HEK293 (cell line): Measurements from ENCODE around the gene NFIB.

Experiments
- CTCF ChIA-PET: fragments of 350-600 bp; formaldehyde crosslinking; extraction: SDS; loops from one replicate; lab custom pipeline; 2021; ENCODE audit warnings: antibody characterized with exemption; lab: Yijun Ruan, JAX
- POLR2A ChIA-PET: fragments of 300-600 bp; formaldehyde crosslinking; extraction: SDS; loops from one replicate; lab custom pipeline; 2020; ENCODE audit warnings: antibody characterized with exemption, inconsistent platforms; lab: Yijun Ruan, JAX
- H3K27ac ChIP-seq: fragments of 200-500 bp; sonication (Bioruptor generic); 2 replicates; pipeline ENCODE4 v1.5.1; 2014; ENCODE audit warnings: low read depth, low read length, control low read depth, inconsistent platforms; ENCODE audit errors: extremely low read depth
- H3K36me3 ChIP-seq, 2 experiments: fragments of 200-500 bp in 1 of 2; sonication (Bioruptor generic) in 1 of 2; 1 replicate in 1 of 2; 2 replicates in 1 of 2; pipeline ENCODE4 v1.5.1; 2014 to 2017; ENCODE audit warnings: inconsistent platforms in 2 of 2, low read length in 2 of 2; ENCODE audit not compliant: control insufficient read depth in 2 of 2, insufficient read depth in 1 of 2
- H3K4me1 ChIP-seq: fragments of 200-500 bp; sonication (Bioruptor generic); 2 replicates; pipeline ENCODE4 v1.5.1; 2014; ENCODE audit warnings: mild to moderate bottlenecking, low read length, inconsistent platforms; ENCODE audit not compliant: control insufficient read depth, insufficient read depth
- H3K4me3 ChIP-seq: 2 replicates; pipeline ENCODE4 v1.5.1; 2011; ENCODE audit warnings: low read depth, mild to moderate bottlenecking, control low read depth, low read length, moderate library complexity
- H3K9me3 ChIP-seq: fragments of 200-500 bp; sonication (Bioruptor generic); 2 replicates; pipeline ENCODE4 v1.5.1; 2014; ENCODE audit warnings: low read depth, low read length, inconsistent platforms; ENCODE audit not compliant: control insufficient read depth, insufficient read depth
- HOXC10 ChIP-seq: sonication (generic); formaldehyde crosslinking; IDR thresholded peaks from 2 replicates; pipeline ENCODE4 v1.8.1; 2023; ENCODE audit warnings: mild to moderate bottlenecking, missing genetic modification reagents
- ZBTB17 ChIP-seq: fragments of 450-650 bp; formaldehyde crosslinking; IDR thresholded peaks from 2 replicates; pipeline ENCODE4 v1.5.1; 2016; ENCODE audit warnings: missing biosample characterization, missing genetic modification characterization
- ZFP3 ChIP-seq: fragments of 450-650 bp; formaldehyde crosslinking; IDR thresholded peaks from 2 replicates; pipeline ENCODE4 v1.5.1; 2016; ENCODE audit warnings: low read depth, missing biosample characterization, missing genetic modification characterization
- ZNF121 ChIP-seq: fragments of 450-650 bp; formaldehyde crosslinking; IDR thresholded peaks from 2 replicates; pipeline ENCODE4 v1.5.1; 2016; ENCODE audit warnings: missing biosample characterization, missing genetic modification characterization
- ZNF132 ChIP-seq: fragments of 450-650 bp; formaldehyde crosslinking; IDR thresholded peaks from 2 replicates; pipeline ENCODE4 v1.5.1; 2017; ENCODE audit warnings: missing biosample characterization, missing genetic modification characterization, borderline replicate concordance
- ZNF138 ChIP-seq: fragments of 450-650 bp; formaldehyde crosslinking; IDR thresholded peaks from 2 replicates; pipeline ENCODE4 v1.5.1; 2016; ENCODE audit warnings: missing biosample characterization, missing genetic modification characterization, borderline replicate concordance
- ZNF248 ChIP-seq: fragments of 450-650 bp; formaldehyde crosslinking; IDR thresholded peaks from 2 replicates; pipeline ENCODE4 v1.5.1; 2017; ENCODE audit warnings: missing biosample characterization, missing genetic modification characterization
- ZNF280D ChIP-seq: fragments of 450-650 bp; formaldehyde crosslinking; IDR thresholded peaks from 2 replicates; pipeline ENCODE4 v1.5.1; 2016; ENCODE audit warnings: missing biosample characterization, missing genetic modification characterization
- ZNF302 ChIP-seq: fragments of 450-650 bp; formaldehyde crosslinking; IDR thresholded peaks from 2 replicates; pipeline ENCODE4 v1.5.1; 2016; ENCODE audit warnings: missing biosample characterization, missing genetic modification characterization, low read depth
- ZNF335 ChIP-seq: fragments of 450-650 bp; formaldehyde crosslinking; conservative IDR thresholded peaks from 2 replicates; pipeline ENCODE4 v1.5.1; 2016; ENCODE audit warnings: missing biosample characterization, missing genetic modification characterization
- ZNF394 ChIP-seq: fragments of 450-650 bp; formaldehyde crosslinking; IDR thresholded peaks from 2 replicates; pipeline ENCODE4 v1.5.1; 2016; ENCODE audit warnings: missing biosample characterization, missing genetic modification characterization, mild to moderate bottlenecking, moderate library complexity, borderline replicate concordance
- ZNF449 ChIP-seq: fragments of 450-650 bp; formaldehyde crosslinking; IDR thresholded peaks from 2 replicates; pipeline ENCODE4 v1.5.1; 2017; ENCODE audit warnings: missing biosample characterization, mild to moderate bottlenecking, missing genetic modification characterization, moderate library complexity
- ZNF624 ChIP-seq: fragments of 450-650 bp; formaldehyde crosslinking; IDR thresholded peaks from 2 replicates; pipeline ENCODE4 v1.5.1; 2017; ENCODE audit warnings: missing biosample characterization, missing genetic modification characterization
- ZSCAN5A ChIP-seq: fragments of 450-650 bp; formaldehyde crosslinking; IDR thresholded peaks from 2 replicates; pipeline ENCODE4 v1.5.1; 2016; ENCODE audit warnings: missing biosample characterization, missing genetic modification characterization
- TF ChIP-seq, protein P1 (sequence below): fragments of 450-650 bp; formaldehyde crosslinking; conservative IDR thresholded peaks from 2 replicates; pipeline ENCODE4 v1.5.1; 2016; ENCODE audit warnings: low read depth, missing biosample characterization, missing genetic modification characterization
- TF ChIP-seq, protein P2 (sequence below): fragments of 450-650 bp; formaldehyde crosslinking; IDR thresholded peaks from 2 replicates; pipeline ENCODE4 v1.5.1; 2016; ENCODE audit warnings: missing biosample characterization, missing genetic modification characterization
- TF ChIP-seq, protein P3 (sequence below): fragments of 450-650 bp; formaldehyde crosslinking; IDR thresholded peaks from 2 replicates; pipeline ENCODE4 v1.5.1; 2016; ENCODE audit warnings: missing biosample characterization, missing genetic modification characterization

Gene NFIB

GRCh38 chr9:14273696-14274121 lies 40.2 kb downstream of the NFIB start (continued):
- TF ChIP-seq, protein P1, sequence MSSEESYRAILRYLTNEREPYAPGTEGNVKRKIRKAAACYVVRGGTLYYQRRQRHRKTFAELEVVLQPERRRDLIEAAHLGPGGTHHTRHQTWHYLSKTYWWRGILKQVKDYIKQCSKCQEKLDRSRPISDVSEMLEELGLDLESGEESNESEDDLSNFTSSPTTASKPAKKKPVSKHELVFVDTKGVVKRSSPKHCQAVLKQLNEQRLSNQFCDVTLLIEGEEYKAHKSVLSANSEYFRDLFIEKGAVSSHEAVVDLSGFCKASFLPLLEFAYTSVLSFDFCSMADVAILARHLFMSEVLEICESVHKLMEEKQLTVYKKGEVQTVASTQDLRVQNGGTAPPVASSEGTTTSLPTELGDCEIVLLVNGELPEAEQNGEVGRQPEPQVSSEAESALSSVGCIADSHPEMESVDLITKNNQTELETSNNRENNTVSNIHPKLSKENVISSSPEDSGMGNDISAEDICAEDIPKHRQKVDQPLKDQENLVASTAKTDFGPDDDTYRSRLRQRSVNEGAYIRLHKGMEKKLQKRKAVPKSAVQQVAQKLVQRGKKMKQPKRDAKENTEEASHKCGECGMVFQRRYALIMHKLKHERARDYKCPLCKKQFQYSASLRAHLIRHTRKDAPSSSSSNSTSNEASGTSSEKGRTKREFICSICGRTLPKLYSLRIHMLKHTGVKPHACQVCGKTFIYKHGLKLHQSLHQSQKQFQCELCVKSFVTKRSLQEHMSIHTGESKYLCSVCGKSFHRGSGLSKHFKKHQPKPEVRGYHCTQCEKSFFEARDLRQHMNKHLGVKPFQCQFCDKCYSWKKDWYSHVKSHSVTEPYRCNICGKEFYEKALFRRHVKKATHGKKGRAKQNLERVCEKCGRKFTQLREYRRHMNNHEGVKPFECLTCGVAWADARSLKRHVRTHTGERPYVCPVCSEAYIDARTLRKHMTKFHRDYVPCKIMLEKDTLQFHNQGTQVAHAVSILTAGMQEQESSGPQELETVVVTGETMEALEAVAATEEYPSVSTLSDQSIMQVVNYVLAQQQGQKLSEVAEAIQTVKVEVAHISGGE: 0 out of 2 replicates have a peak, but pooled peaks have one; percentile 23
- TF ChIP-seq, protein P2, sequence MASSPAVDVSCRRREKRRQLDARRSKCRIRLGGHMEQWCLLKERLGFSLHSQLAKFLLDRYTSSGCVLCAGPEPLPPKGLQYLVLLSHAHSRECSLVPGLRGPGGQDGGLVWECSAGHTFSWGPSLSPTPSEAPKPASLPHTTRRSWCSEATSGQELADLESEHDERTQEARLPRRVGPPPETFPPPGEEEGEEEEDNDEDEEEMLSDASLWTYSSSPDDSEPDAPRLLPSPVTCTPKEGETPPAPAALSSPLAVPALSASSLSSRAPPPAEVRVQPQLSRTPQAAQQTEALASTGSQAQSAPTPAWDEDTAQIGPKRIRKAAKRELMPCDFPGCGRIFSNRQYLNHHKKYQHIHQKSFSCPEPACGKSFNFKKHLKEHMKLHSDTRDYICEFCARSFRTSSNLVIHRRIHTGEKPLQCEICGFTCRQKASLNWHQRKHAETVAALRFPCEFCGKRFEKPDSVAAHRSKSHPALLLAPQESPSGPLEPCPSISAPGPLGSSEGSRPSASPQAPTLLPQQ (tag by site-specific recombination): peak; percentile 23; the same call in 1 of the 2 replicates

DNA sequence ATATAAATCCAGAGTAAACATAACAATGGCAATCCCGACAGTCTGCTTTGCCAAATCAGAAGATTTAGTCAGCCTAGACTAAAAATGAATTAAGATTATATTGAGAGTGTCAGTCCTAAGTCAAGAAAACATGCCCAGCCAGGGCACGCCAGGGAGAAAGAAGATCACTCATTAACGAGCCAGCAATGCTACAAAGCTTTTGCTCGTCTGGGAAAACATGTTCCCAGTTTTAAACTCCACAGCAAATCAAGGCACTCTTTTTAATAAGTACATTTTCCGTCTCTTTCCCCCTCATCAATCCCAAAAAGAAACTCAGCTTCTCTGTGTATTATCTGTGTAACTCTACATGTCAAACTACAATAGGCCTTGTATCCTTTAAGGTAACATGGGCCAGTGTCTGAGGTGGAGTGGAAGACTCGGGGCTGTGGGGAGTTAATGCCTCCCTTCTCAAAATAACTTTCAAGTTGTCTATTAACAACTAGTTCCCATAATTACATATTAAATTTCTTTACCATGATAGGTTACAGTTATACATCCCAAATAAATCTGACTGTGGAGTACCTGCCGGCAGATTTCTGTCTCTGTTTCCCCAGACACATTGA lies 40.9 kb downstream of the NFIB start:
- TF ChIP-seq ZNF280D (tag by site-specific recombination) (no peak), ZFP3 (tag by site-specific recombination) (no peak)
- TF ChIP-seq, protein P3, sequence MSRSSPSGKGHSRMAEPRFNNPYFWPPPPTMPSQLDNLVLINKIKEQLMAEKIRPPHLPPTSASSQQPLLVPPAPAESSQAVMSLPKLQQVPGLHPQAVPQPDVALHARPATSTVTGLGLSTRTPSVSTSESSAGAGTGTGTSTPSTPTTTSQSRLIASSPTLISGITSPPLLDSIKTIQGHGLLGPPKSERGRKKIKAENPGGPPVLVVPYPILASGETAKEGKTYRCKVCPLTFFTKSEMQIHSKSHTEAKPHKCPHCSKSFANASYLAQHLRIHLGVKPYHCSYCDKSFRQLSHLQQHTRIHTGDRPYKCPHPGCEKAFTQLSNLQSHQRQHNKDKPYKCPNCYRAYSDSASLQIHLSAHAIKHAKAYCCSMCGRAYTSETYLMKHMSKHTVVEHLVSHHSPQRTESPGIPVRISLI (tag by site-specific recombination): 0 out of 2 replicates have a peak, but pooled peaks have one; percentile 0
- ChIA-PET POLR2A (interaction anchor here (0.9 kb wide), 1 partner anchor 44 kb away, joined by 3 read pairs; no protein-coding TSS in a partner anchor), CTCF (no interaction called here)
- H3K9me3 ChIP-seq: no peaks in the 10 kb centered on the region
- H3K4me1 ChIP-seq: peaks cover 49% of the 10 kb centered on the region
- no peak overlapping the region for H3K4me3 ChIP-seq
- H3K36me3 ChIP-seq: no peaks in the 10 kb centered on the region
- peak overlapping the region; percentile 25; the same call in 1 of the 2 replicates for H3K27ac ChIP-seq

DNA sequence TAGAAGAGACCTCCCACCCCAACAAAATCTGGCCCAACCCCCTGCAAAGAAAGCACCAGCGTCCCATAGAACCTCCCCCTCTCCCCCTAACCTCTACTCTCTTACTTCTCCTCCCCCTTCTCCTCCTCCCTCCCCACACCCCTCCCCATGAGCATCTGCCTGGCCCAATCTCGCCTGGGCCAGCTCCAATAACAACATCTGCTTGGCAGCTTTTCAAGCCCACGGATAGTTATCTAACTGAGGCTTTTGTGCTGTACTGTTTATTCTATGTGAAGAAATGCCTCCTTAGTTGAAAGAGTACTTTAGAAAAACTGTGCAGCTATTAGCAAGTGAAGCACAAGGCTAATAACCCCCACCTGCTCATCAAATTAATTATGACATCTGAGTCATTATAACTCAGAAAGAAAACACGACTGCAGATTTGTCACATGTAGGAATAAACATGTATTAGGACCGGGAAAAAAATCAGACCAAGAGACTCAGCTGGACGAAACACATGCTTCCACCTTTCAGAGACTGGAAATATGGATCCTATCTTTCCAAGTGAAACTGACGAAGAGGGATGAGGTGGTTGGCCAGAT lies 42.8 kb downstream of the NFIB start:
- Histone ChIP-seq H3K27ac (peak overlapping the region; percentile 48), H3K4me1 (peaks cover 44% of the 10 kb centered on the region), H3K36me3 (no peaks in the 10 kb centered on the region), H3K4me3 (no peak overlapping the region), H3K9me3 (no peaks in the 10 kb centered on the region)
- ChIA-PET CTCF (interaction anchor here (0.6 to 1.1 kb wide), 3 partner anchors 15 to 84 kb away, joined by 3 to 4 read pairs (median 4); no protein-coding TSS in a partner anchor), POLR2A (interaction anchor here (0.5 to 1.3 kb wide), 5 partner anchors 43 to 101 kb away, joined by 3 to 7 read pairs (median 4); partner anchors contain the start of gene NFIB)
- TF ChIP-seq ZNF624 (tag by site-specific recombination): no peak
- no peak for TF ChIP-seq ZNF394
- TF ChIP-seq ZBTB17 (tag by site-specific recombination): peak; percentile 72; the same call in 1 of the 2 replicates
- no peak for TF ChIP-seq ZNF138 (tag by site-specific recombination)
- no peak for TF ChIP-seq ZSCAN5A (tag by site-specific recombination)
- TF ChIP-seq ZNF121: no peak
- TF ChIP-seq ZNF248: no peak
- TF ChIP-seq ZNF132 (tag by site-specific recombination): no peak
- no peak for TF ChIP-seq HOXC10 (CRISPR knock-in tag)
- no peak for TF ChIP-seq ZNF302 (tag by site-specific recombination)
- TF ChIP-seq ZNF449 (tag by site-specific recombination): no peak; the same call in 1 of the 2 replicates
- peak; percentile 15 for TF ChIP-seq ZNF335 (tag by site-specific recombination)
